GM18511 (cell line): ENCODE results near the gene SHMT2.
"Not testable (repeated sequence)": the region's sequence is repeated elsewhere in the genome, so short reads cannot be mapped to it uniquely, and the experiment has no call there.

Experiments used
- ATAC-seq: cut with Tn5 transposase; IDR thresholded peaks from one replicate; pipeline ENCODE4 v1.9.1; 2021; ENCODE audit warnings: mild to moderate bottlenecking, moderate library complexity; ENCODE audit not compliant: unreplicated experiment

The SHMT2 gene

GRCh38 chr12:57261428-57261865, 31.9 kb downstream of the SHMT2 start:
- ATAC-seq, result no peak

GRCh38 chr12:57262126-57262822, 32.8 kb downstream of the SHMT2 start:
- no peak for ATAC-seq

- ATAC-seq, result no peak
Observed at GRCh38 chr12:57263096-57263495, 33.6 kb downstream of the SHMT2 start.

GRCh38 chr12:57266681-57267080, 37.2 kb downstream of the SHMT2 start:
- no peak for ATAC-seq

- ATAC-seq, result no peak
Observed at GRCh38 chr12:57268264-57268663, 38.8 kb downstream of the SHMT2 start.

- ATAC-seq, result no peak
Observed at GRCh38 chr12:57270966-57271470, 41.5 kb downstream of the SHMT2 start.

- no peak for ATAC-seq
Observed at GRCh38 chr12:57272337-57273151, 43.0 kb downstream of the SHMT2 start.

GRCh38 chr12:57273516-57273915, 44.0 kb downstream of the SHMT2 start:
- ATAC-seq, result no peak

- ATAC-seq, result not testable (repeated sequence)
Observed at GRCh38 chr12:57276233-57276632, 46.7 kb downstream of the SHMT2 start.

GRCh38 chr12:57276935-57277563, 47.5 kb downstream of the SHMT2 start:
- no peak for ATAC-seq

- no peak for ATAC-seq
Observed at GRCh38 chr12:57278465-57279381, 49.2 kb downstream of the SHMT2 start.

- ATAC-seq, result peak; percentile 99
Observed at GRCh38 chr12:57280211-57281062, 50.9 kb downstream of the SHMT2 start.

- not testable (repeated sequence) for ATAC-seq
Observed at GRCh38 chr12:57282073-57282472, 52.6 kb downstream of the SHMT2 start.
